ENCODE results near the gene CCNG1.

- no peak for TF ChIP-seq CTCF (IDR thresholded peaks at IDR 0.05)
- TF ChIP-seq POLR2A (IDR thresholded peaks at IDR 0.05): no peak
These were observed 40.0 kb upstream of the CCNG1 start for GRCh38 chr5:163397354-163397753.
